Fibroblast of pulmonary artery (primary cell): Measurements from ENCODE around the gene TMEM240.

Experiments used
- DNase-seq: peaks from one replicate; pipeline ENCODE4 v3.0.0-alpha.2; 2010; ENCODE audit warnings: low read depth
- H3K4me3 ChIP-seq: replicated peaks from 2 replicates; pipeline ENCODE4 v1.5.1; 2011; ENCODE audit warnings: low read depth, mild to moderate bottlenecking, control low read depth, low read length, moderate library complexity
- CTCF ChIP-seq: IDR thresholded peaks from 2 replicates; pipeline ENCODE4 v1.5.1; 2011; ENCODE audit warnings: mild to moderate bottlenecking, control low read depth, low read length, inconsistent platforms; ENCODE audit errors: missing control alignments

The TMEM240 gene

GRCh38 chr1:1538989-1539309 is 1.5 kb downstream of the TMEM240 start:
- H3K4me3 ChIP-seq = peak overlapping the region; percentile 58
- TF ChIP-seq CTCF = no peak
- no peak for DNase-seq

GRCh38 chr1:1538334-1538733 is 2.1 kb downstream of the TMEM240 start:
- TF ChIP-seq CTCF = no peak
- no peak for DNase-seq
- H3K4me3 ChIP-seq = no peak overlapping the region

- DNase-seq = no peak
- H3K4me3 ChIP-seq = no peak overlapping the region
- TF ChIP-seq CTCF = no peak
These were observed 2.7 kb downstream of the TMEM240 start for GRCh38 chr1:1537626-1538250.

- no peak for TF ChIP-seq CTCF
- H3K4me3 ChIP-seq = no peak overlapping the region
- DNase-seq = no peak
These were observed 3.4 kb downstream of the TMEM240 start for GRCh38 chr1:1536938-1537546.

- no peak overlapping the region for H3K4me3 ChIP-seq
- no peak for TF ChIP-seq CTCF
- no peak for DNase-seq
These were observed 4.1 kb downstream of the TMEM240 start for GRCh38 chr1:1536019-1536937.

- H3K4me3 ChIP-seq = no peak overlapping the region
- no peak for DNase-seq
- TF ChIP-seq CTCF = no peak
These were observed 5.0 kb downstream of the TMEM240 start for GRCh38 chr1:1535201-1536018.
